GM18867 (cell line): Measurements from ENCODE around the gene C5AR1.
"Not testable (repeated sequence)": the region's sequence is repeated elsewhere in the genome, so short reads cannot be mapped to it uniquely, and the experiment has no call there.

Experiments used
- ATAC-seq: cut with Tn5 transposase; IDR thresholded peaks from one replicate; pipeline ENCODE4 v1.9.1; 2021; ENCODE audit warnings: mild to moderate bottlenecking, moderate library complexity; ENCODE audit not compliant: unreplicated experiment

The C5AR1 gene

GRCh38 chr19:47283405-47284059, 26.1 kb upstream of the C5AR1 start:
- no peak for ATAC-seq

- ATAC-seq: no peak
Observed at GRCh38 chr19:47284324-47284899, 25.2 kb upstream of the C5AR1 start.

- peak; percentile 48 for ATAC-seq
Observed at GRCh38 chr19:47296036-47296435, 13.6 kb upstream of the C5AR1 start.

- not testable (repeated sequence) for ATAC-seq
Observed at GRCh38 chr19:47300867-47301266, 8.8 kb upstream of the C5AR1 start.

GRCh38 chr19:47302249-47302648, 7.4 kb upstream of the C5AR1 start:
- ATAC-seq: no peak

GRCh38 chr19:47303966-47304365, 5.7 kb upstream of the C5AR1 start:
- ATAC-seq: no peak

- no peak for ATAC-seq
Observed at GRCh38 chr19:47305309-47305751, 4.3 kb upstream of the C5AR1 start.

GRCh38 chr19:47306303-47306702, 3.4 kb upstream of the C5AR1 start:
- ATAC-seq: no peak

- ATAC-seq: no peak
Observed at GRCh38 chr19:47309038-47309437, 623 bp upstream of the C5AR1 start.

- no peak for ATAC-seq
Observed at GRCh38 chr19:47310323-47310722, 662 bp downstream of the C5AR1 start.

GRCh38 chr19:47310819-47311218, 1.2 kb downstream of the C5AR1 start:
- no peak for ATAC-seq

- ATAC-seq: no peak
Observed at GRCh38 chr19:47312366-47313006, 2.8 kb downstream of the C5AR1 start.

- ATAC-seq: no peak
Observed at GRCh38 chr19:47313754-47314295, 4.2 kb downstream of the C5AR1 start.

GRCh38 chr19:47315125-47315821, 5.6 kb downstream of the C5AR1 start:
- ATAC-seq: no peak

GRCh38 chr19:47316513-47316912, 6.9 kb downstream of the C5AR1 start:
- ATAC-seq: no peak

GRCh38 chr19:47319923-47320871, 10.5 kb downstream of the C5AR1 start:
- no peak for ATAC-seq

- ATAC-seq: no peak
Observed at GRCh38 chr19:47321630-47322029, 12.0 kb downstream of the C5AR1 start.

- no peak for ATAC-seq
Observed at GRCh38 chr19:47322058-47322457, 12.4 kb downstream of the C5AR1 start.

GRCh38 chr19:47323409-47323808, 13.7 kb downstream of the C5AR1 start:
- no peak for ATAC-seq

GRCh38 chr19:47323872-47324271, 14.2 kb downstream of the C5AR1 start:
- no peak for ATAC-seq
